Pancreas (tissue), 10 donors: Measurements from ENCODE around the gene CFAP43. TPM values are rescaled to one million over a fixed set of nuclear protein-coding genes. Genes with fewer than 3 reads are reported as not detected.
"Not testable (repeated sequence)": the region's sequence is repeated elsewhere in the genome, so short reads cannot be mapped to it uniquely, and the experiment has no call there.

Experiments
- ATAC-seq, 4 donors: fragments of 200-7000 bp; cut with Tn5 transposase; one replicate each; pipeline versions ENCODE4 v1.8.0 to v1.9.1; 2020; ENCODE audit warnings: mild to moderate bottlenecking in 4 of 4, moderate library complexity in 4 of 4
- DNase-seq, 6 donors: peaks; one replicate each; pipeline ENCODE4 v3.0.0-alpha.2; 2020
- FAIRE-seq: peaks from 2 replicates; lab custom pipeline; 2012; peaks lifted over from hg19 to GRCh38; lab: Jason Lieb, UNC
- H3K27ac ChIP-seq, 4 donors: fragments of 200-600 bp; sonication (generic); 1 replicate in 3 of 4; 2 replicates in 1 of 4; pipeline versions ENCODE4 v1.5.0 to v1.8.0; 2020
- H3K27me3 ChIP-seq, 4 donors: fragments of 200-600 bp; one replicate each; pipeline ENCODE4 v1.8.0; 2021
- H3K36me3 ChIP-seq, 3 donors: fragments of 200-600 bp; sonication (generic) in 1 of 3; one replicate each; pipeline versions ENCODE4 v1.5.0 to v1.8.0; 2020 to 2021
- H3K4me1 ChIP-seq, 3 donors: fragments of 200-600 bp; one replicate each; pipeline ENCODE4 v1.8.0; 2021
- H3K4me3 ChIP-seq, 4 donors: fragments of 200-600 bp; sonication (generic) in 2 of 4; one replicate each; pipeline versions ENCODE4 v1.5.0 to v1.8.0; 2020 to 2021
- H3K9me3 ChIP-seq, 4 donors: fragments of 200-600 bp; one replicate each; pipeline ENCODE4 v1.8.0; 2021
- WGBS, 2 donors: extraction: QIAGEN DNeasy Blood & Tissue Kit; methylation state at CpG; one replicate each; pipeline ENCODE4 v1.1.7; 2013; 5-methylcytosine and 5-hydroxymethylcytosine counted together
- intact Hi-C, 3 donors: fragments of 100-400 bp; cut with DNase I; formaldehyde crosslinking; loops; one replicate each; pipeline versions ENCODE4 v1.11.1 to v1.14.2; 2022
- polyA plus RNA-seq, 2 donors: library from polyadenylated mRNA; stranded (reverse); fragments of 200-250 nt; gene quantifications; one replicate each; pipeline ENCODE4 v1.2.3, GENCODE V29; 2013
- total RNA-seq, 6 donors: library from RNA; stranded (reverse); fragmentation: NEBNext Ultra II Directional in 4 of 6; extraction: Animal tissue kit (Norgen Biotek cat#: 25700) in 4 of 6; gene quantifications; one replicate each; pipeline versions ENCODE4 v1.2.1 to v1.2.4, GENCODE V29; 2021 to 2023
- TF ChIP-seq, protein P1 (sequence below), 4 donors: fragments of 200-600 bp; sonication (generic) in 3 of 4; IDR thresholded peaks; one replicate each; pipeline versions ENCODE4 v1.5.0 to v1.8.0; 2021; ENCODE audit warnings: antibody characterized with exemption in 4 of 4
- donor health status: healthy with polysubstance abuse.
- donor health status: DM: no; HTN: no; CAD: no; lungs with moderate emphysema.
- donor health status: DM: no; HTN: no; CAD: no.
- donor health status: control.
- donor health status: control.
- donor health status: Bipolar disorder and iron deficiency.
- donor health status: DM: yes; HTN: yes; CAD: no.
- donor health status: DM: no; HTN: no; CAD: no.
- donor health status: DM: no; HTN: no; CAD: no.
- donor health status: DM: yes; HTN: yes; CAD: no.

CFAP43 gene
- total and polyA plus RNA-seq, 8 donors = 0.60 to 6.2 (median 2.0) TPM

DNA sequence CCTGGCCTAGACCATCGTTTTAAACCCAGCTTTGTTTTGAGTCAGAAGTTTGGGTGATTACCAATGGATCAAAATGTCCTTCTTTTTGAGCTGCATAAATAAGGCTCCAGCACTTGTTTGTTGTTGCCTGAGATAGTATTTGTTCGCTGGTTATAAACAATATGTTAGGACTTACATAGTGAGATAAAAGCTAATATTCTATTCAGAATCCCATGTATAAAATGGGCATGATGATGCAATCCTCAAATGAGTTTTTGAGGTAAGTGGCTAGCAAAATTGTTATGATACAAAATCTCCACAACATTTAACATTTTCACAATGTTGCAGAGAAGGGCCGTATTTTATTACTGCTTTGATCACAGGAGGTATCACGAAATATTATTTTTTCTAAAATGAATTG, 48.5 kb downstream of the CFAP43 start:
- ATAC-seq = no peak
- Histone ChIP-seq H3K9me3 (no peaks in the 10 kb centered on the region), H3K27ac (no peak overlapping the region), H3K36me3 (no peaks in the 10 kb centered on the region), H3K27me3 (no peaks in the 10 kb centered on the region), H3K4me1 (no peaks in the 10 kb centered on the region), H3K4me3 (no peak overlapping the region)
- no peak for FAIRE-seq
- 69 to 81% methylated on average over 4 of the region's 4 CpGs for WGBS, 2 donors
- intact Hi-C loops = no loop called here
- TF ChIP-seq, protein P1, sequence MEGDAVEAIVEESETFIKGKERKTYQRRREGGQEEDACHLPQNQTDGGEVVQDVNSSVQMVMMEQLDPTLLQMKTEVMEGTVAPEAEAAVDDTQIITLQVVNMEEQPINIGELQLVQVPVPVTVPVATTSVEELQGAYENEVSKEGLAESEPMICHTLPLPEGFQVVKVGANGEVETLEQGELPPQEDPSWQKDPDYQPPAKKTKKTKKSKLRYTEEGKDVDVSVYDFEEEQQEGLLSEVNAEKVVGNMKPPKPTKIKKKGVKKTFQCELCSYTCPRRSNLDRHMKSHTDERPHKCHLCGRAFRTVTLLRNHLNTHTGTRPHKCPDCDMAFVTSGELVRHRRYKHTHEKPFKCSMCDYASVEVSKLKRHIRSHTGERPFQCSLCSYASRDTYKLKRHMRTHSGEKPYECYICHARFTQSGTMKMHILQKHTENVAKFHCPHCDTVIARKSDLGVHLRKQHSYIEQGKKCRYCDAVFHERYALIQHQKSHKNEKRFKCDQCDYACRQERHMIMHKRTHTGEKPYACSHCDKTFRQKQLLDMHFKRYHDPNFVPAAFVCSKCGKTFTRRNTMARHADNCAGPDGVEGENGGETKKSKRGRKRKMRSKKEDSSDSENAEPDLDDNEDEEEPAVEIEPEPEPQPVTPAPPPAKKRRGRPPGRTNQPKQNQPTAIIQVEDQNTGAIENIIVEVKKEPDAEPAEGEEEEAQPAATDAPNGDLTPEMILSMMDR (IDR thresholded peaks at IDR 0.05) = no peak
- no peak for DNase-seq

- H3K36me3 ChIP-seq, FAIRE-seq: not testable (repeated sequence)
Measured at GRCh38 chr10:104174136-104174535, 58.0 kb downstream of the CFAP43 start.

GRCh38 chr10:104170610-104171254, 61.4 kb downstream of the CFAP43 start:
- FAIRE-seq (no peak), ATAC-seq (no peak), DNase-seq (no peak)
- Histone ChIP-seq H3K9me3 (no peaks in the 10 kb centered on the region), H3K4me3 (no peak overlapping the region), H3K27me3 (no peaks in the 10 kb centered on the region), H3K36me3 (no peaks in the 10 kb centered on the region), H3K4me1 (no peaks in the 10 kb centered on the region), H3K27ac (no peak overlapping the region)
- TF ChIP-seq, protein P1 (IDR thresholded peaks at IDR 0.05) = no peak
- 81 to 82% methylated on average over 5 of the region's 5 CpGs for WGBS, 2 donors
- intact Hi-C loops = no loop called here

More at GRCh38 chr10:104174136-104174535, 58.0 kb downstream of the CFAP43 start:
- H3K4me1 ChIP-seq, H3K27me3 ChIP-seq, H3K9me3 ChIP-seq, ATAC-seq, H3K27ac ChIP-seq, H3K4me3 ChIP-seq, intact Hi-C loops, DNase-seq: not testable (repeated sequence)
- WGBS, 2 donors = 49 to 75% methylated on average over 1 of the region's 1 CpG

DNA sequence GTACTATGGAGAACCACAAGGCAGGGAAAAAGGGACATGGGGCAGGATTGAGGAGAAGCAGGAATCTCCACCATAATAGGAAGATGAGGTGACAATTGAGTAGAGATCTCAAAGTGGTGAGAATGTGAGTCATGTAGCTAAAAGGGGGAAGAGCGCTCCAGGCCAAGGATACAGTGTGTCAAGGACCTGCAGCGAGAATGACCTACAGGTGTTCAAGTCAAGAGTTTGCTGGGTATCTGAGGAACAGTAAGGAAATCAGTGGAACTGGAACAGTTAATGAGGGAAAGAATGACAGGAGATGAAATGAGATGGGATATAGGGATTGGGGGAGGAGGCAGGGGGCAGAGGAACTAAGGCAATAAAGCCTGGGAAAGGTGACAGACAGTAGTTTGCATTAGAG, 76.6 kb downstream of the CFAP43 start:
- no peak for FAIRE-seq
- no peaks in the 10 kb centered on the region for H3K4me1 ChIP-seq
- H3K4me3 ChIP-seq = no peak overlapping the region
- WGBS, 2 donors = 93 to 98% methylated on average over 2 of the region's 2 CpGs
- TF ChIP-seq, protein P1 (IDR thresholded peaks at IDR 0.05) = no peak
- intact Hi-C loops = no loop called here
- H3K36me3 ChIP-seq = no peaks in the 10 kb centered on the region
- H3K27me3 ChIP-seq = no peaks in the 10 kb centered on the region
- no peak overlapping the region for H3K27ac ChIP-seq
- no peak for ATAC-seq
- DNase-seq = no peak
- H3K9me3 ChIP-seq = no peaks in the 10 kb centered on the region

DNA sequence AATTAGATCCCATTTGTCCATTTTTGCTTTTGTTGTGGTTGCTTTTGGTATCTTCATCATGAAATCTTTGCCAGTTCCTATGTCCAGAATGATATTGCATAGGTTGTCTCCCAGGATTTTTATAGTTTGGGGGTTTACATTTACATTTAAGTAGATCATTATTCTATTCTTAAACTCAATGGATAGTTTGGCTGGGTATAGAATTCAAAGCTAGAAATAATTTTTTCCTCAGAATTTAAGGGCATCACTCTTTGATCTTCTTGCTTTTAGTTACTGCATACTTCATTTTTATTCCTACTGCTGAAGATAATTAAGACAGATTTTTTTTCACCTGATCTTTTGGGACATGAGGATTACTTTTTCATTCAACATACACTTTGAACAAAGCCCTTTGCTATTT, 80.4 kb downstream of the CFAP43 start:
- intact Hi-C loops = no loop called here
- Histone ChIP-seq H3K4me1 (no peaks in the 10 kb centered on the region), H3K27me3 (no peaks in the 10 kb centered on the region), H3K27ac (no peak overlapping the region), H3K9me3 (no peaks in the 10 kb centered on the region), H3K36me3 (no peaks in the 10 kb centered on the region), H3K4me3 (no peak overlapping the region)
- no peak for ATAC-seq
- DNase-seq = no peak
- no peak for FAIRE-seq
- TF ChIP-seq, protein P1 (IDR thresholded peaks at IDR 0.05) = no peak
